Vagina (tissue), 2 donors: Measurements from ENCODE around the gene CHST5.

Source experiments
- CTCF ChIP-seq, 3 experiments: fragments of 450-650 bp in 2 of 3; fragments of 200-600 bp in 1 of 3; sonication (generic) in 1 of 3; IDR thresholded peaks; one replicate each; pipeline ENCODE4 v1.5.1; 2017 to 2019; ENCODE audit warnings: antibody characterized with exemption in 3 of 3, mild to moderate bottlenecking in 2 of 3, moderate library complexity in 2 of 3
- POLR2AphosphoS5 ChIP-seq, 2 donors: sonication (generic); formaldehyde crosslinking; IDR thresholded peaks; one replicate each; pipeline ENCODE4 v1.9.0; 2017; ENCODE audit warnings: antibody characterized with exemption in 2 of 2, mild to moderate bottlenecking in 2 of 2, low read depth in 1 of 2; ENCODE audit not compliant: insufficient read depth in 1 of 2

DNA sequence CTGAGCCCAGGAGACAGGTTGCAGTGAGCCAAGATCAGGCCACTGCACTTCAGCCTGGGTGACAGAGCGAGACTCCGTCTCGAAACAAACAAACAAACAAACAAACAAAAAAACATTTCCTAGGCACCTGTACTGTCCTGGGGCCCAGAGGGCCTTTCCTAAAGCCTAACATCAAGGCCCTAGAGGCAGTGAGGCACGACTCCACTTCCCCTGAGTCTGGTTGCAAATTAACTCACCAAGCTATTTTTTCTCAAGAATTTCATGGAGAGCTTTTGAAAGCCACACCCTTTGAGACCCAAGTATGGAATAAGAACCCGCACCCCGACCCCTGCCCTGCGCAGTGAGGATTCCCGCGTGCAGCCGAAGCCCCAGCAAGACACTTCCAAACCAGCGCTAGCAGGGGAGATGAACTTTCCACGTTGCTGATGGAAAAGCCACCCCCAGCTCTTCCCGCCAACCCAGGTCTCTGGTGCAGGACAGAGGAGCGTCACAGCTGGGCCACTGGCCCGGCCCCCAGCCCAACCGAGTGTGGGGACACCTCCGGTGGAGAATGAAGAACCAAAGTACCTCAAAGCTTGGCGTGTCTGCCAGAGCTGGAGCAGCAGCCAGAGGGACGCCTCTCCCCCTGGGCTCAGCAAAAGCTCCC is 1.2 kb downstream of the CHST5 start:
- TF ChIP-seq CTCF (IDR thresholded peaks at IDR 0.05) (no peak), POLR2AphosphoS5 (IDR thresholded peaks at IDR 0.05; ENCODE audit: insufficient read depth in 1 of 2, low read depth in 1 of 2) (no peak)
